Measurements from ENCODE around the gene MAOA.
"Not testable (repeated sequence)": the region's sequence is repeated elsewhere in the genome, so short reads cannot be mapped to it uniquely, and the experiment has no call there.

Gene MAOA

GRCh38 chrX:43718546-43718945 lies 62.4 kb downstream of the MAOA start:
- DNase-seq, result no peak

GRCh38 chrX:43718956-43719355 lies 62.9 kb downstream of the MAOA start:
- no peak for DNase-seq

GRCh38 chrX:43720082-43720481 lies 64.0 kb downstream of the MAOA start:
- no peak for DNase-seq

- DNase-seq, result no peak
These were observed 64.9 kb downstream of the MAOA start for GRCh38 chrX:43720961-43721360.

GRCh38 chrX:43725227-43725626 lies 69.1 kb downstream of the MAOA start:
- not testable (repeated sequence) for DNase-seq

- not testable (repeated sequence) for DNase-seq
These were observed 71.2 kb downstream of the MAOA start for GRCh38 chrX:43727254-43727653.

- DNase-seq, result no peak
These were observed 71.9 kb downstream of the MAOA start for GRCh38 chrX:43728002-43728401.

- no peak for DNase-seq
These were observed 72.9 kb downstream of the MAOA start for GRCh38 chrX:43728966-43729365.

GRCh38 chrX:43731086-43731485 lies 75.0 kb downstream of the MAOA start:
- no peak for DNase-seq

GRCh38 chrX:43733699-43734098 lies 77.6 kb downstream of the MAOA start:
- no peak for DNase-seq

GRCh38 chrX:43734444-43734843 lies 78.3 kb downstream of the MAOA start:
- DNase-seq, result no peak

- DNase-seq, result no peak
These were observed 79.4 kb downstream of the MAOA start for GRCh38 chrX:43735534-43735933.

GRCh38 chrX:43735957-43736356 lies 79.9 kb downstream of the MAOA start:
- DNase-seq, result no peak

- no peak for DNase-seq
These were observed 85.9 kb downstream of the MAOA start for GRCh38 chrX:43741843-43742573.

GRCh38 chrX:43743100-43743822 lies 87.2 kb downstream of the MAOA start:
- DNase-seq, result no peak

- DNase-seq, result no peak
These were observed 88.2 kb downstream of the MAOA start for GRCh38 chrX:43744284-43744683.

GRCh38 chrX:43745938-43746721 lies 90.0 kb downstream of the MAOA start:
- no peak for DNase-seq

GRCh38 chrX:43747476-43747875 lies 91.4 kb downstream of the MAOA start:
- DNase-seq, result no peak

GRCh38 chrX:43750248-43750676 lies 94.2 kb downstream of the MAOA start:
- DNase-seq, result peak; percentile 29 to 39

GRCh38 chrX:43753637-43754036 lies 97.5 kb downstream of the MAOA start:
- DNase-seq, result no peak

- DNase-seq, result no peak
These were observed 100.0 kb downstream of the MAOA start for GRCh38 chrX:43756076-43756475.

GRCh38 chrX:43758044-43758443 lies 101.9 kb downstream of the MAOA start:
- DNase-seq, result no peak

- DNase-seq, result no peak
These were observed 130.0 kb downstream of the MAOA start for GRCh38 chrX:43785930-43786591.
